AG09319 (cell line): ENCODE measurements around the gene ZNF17.
"Not testable (repeated sequence)": the region's sequence is repeated elsewhere in the genome, so short reads cannot be mapped to it uniquely, and the experiment has no call there.

Experiments
- DNase-seq: peaks from one replicate; pipeline ENCODE4 v3.0.0-alpha.2; 2010; ENCODE audit warnings: low read depth; ENCODE audit errors: extremely low read depth
- CTCF ChIP-seq: IDR thresholded peaks from 2 replicates; pipeline ENCODE4 v1.5.1; 2011; ENCODE audit warnings: low read depth, mild to moderate bottlenecking, inconsistent platforms, low read length, moderate library complexity

ZNF17 gene

GRCh38 chr19:57410877-57411671 lies at the start of gene ZNF17:
Gene ZNF17, plus strand, starts transcription at chr19:57411161. Its CDS starts 2,455 bp downstream, at chr19:57413616.
- peak; percentile 75 for DNase-seq
- TF ChIP-seq CTCF = no peak

GRCh38 chr19:57362419-57362818 lies 48.5 kb upstream of the ZNF17 start:
- no peak for DNase-seq
- TF ChIP-seq CTCF = no peak

- DNase-seq = peak; percentile 99
- no peak for TF ChIP-seq CTCF
These were observed 47.8 kb upstream of the ZNF17 start, which contains the start of the genes TRAPPC2B and ZNF547 for GRCh38 chr19:57362997-57363687. Gene TRAPPC2B, plus strand, starts transcription at chr19:57363551. Its CDS starts 1,283 bp downstream, at chr19:57364834. Gene ZNF547, plus strand, starts transcription at chr19:57363551. Its CDS starts 5,005 bp downstream, at chr19:57368556.

- no peak for TF ChIP-seq CTCF
- no peak for DNase-seq
These were observed 47.2 kb upstream of the ZNF17 start for GRCh38 chr19:57363688-57364181.

GRCh38 chr19:57366776-57367175 lies 44.2 kb upstream of the ZNF17 start:
- no peak for DNase-seq
- no peak for TF ChIP-seq CTCF

GRCh38 chr19:57374179-57374578 lies 36.8 kb upstream of the ZNF17 start:
- DNase-seq = no peak
- TF ChIP-seq CTCF = no peak

GRCh38 chr19:57374647-57375046 lies 36.3 kb upstream of the ZNF17 start:
- DNase-seq = not testable (repeated sequence)
